ENCODE measurements around the gene VWDE. TPM values are rescaled to one million over a fixed set of nuclear protein-coding genes. Genes with fewer than 3 reads are reported as not detected.

The VWDE gene
- total RNA-seq, 1 donor from 2014 or later = not detected

DNA sequence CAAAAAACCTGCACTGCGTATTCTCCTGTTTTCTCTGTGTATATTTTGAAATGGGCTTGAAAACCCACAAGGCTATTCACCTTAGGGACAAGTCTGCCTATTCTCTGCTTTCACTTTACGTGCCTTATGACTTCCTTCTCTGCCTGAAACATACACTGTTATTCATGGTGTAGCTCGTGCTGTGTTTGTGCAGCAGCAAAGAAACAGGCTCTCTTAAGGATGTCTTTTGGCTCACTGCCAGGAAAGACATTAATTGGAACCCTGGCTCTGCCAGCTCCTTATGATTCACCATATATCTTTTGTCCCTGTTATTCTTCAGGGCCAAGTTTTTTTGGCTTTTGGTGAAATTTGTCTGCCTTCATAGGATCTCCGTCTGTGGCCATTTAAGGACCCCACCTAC lies 100.2 kb downstream of the VWDE start:
- no peak for DNase-seq (ENCODE audit: low read depth, low spot score)
- H3K9me3 Mint-ChIP-seq = no peaks in the 10 kb centered on the region
- no peaks in the 10 kb centered on the region for H3K36me3 Mint-ChIP-seq (ENCODE audit: low read depth)
- H3K27me3 Mint-ChIP-seq (ENCODE audit: low read depth) = no peaks in the 10 kb centered on the region
- H3K27ac Mint-ChIP-seq (ENCODE audit: unreplicated experiment) = no peak overlapping the region
- TF ChIP-seq, protein P1, sequence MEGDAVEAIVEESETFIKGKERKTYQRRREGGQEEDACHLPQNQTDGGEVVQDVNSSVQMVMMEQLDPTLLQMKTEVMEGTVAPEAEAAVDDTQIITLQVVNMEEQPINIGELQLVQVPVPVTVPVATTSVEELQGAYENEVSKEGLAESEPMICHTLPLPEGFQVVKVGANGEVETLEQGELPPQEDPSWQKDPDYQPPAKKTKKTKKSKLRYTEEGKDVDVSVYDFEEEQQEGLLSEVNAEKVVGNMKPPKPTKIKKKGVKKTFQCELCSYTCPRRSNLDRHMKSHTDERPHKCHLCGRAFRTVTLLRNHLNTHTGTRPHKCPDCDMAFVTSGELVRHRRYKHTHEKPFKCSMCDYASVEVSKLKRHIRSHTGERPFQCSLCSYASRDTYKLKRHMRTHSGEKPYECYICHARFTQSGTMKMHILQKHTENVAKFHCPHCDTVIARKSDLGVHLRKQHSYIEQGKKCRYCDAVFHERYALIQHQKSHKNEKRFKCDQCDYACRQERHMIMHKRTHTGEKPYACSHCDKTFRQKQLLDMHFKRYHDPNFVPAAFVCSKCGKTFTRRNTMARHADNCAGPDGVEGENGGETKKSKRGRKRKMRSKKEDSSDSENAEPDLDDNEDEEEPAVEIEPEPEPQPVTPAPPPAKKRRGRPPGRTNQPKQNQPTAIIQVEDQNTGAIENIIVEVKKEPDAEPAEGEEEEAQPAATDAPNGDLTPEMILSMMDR (conservative IDR thresholded peaks at IDR 0.05) = no peak
- no peak overlapping the region for H3K4me3 Mint-ChIP-seq
- H3K4me1 Mint-ChIP-seq = no peaks in the 10 kb centered on the region

DNA sequence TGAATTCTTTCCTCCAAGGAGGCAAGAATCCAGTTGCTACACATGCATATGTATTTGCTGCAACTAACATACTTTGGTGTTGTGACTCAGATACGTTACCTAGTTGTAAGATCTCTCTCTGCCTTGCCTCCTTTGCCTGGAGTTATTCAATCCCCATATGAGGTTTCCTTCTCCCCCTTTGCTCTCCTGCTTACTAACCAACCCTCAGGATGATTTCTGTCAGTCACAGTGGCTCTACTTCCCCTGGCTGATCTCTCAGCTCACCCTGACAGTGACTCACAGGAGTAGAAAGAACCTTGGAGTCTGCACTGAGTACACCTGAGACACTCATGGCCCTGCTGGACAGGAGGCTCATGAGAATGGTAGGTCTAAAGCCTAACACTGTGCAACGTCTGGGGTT lies 100.6 kb downstream of the VWDE start:
- Mint-ChIP-seq H3K27me3 (ENCODE audit: low read depth) (no peaks in the 10 kb centered on the region), H3K9me3 (no peaks in the 10 kb centered on the region), H3K27ac (ENCODE audit: unreplicated experiment) (no peak overlapping the region), H3K36me3 (ENCODE audit: low read depth) (no peaks in the 10 kb centered on the region), H3K4me3 (no peak overlapping the region), H3K4me1 (no peaks in the 10 kb centered on the region)
- DNase-seq (ENCODE audit: low read depth, low spot score) = no peak
- TF ChIP-seq, protein P1 (conservative IDR thresholded peaks at IDR 0.05) = no peak

DNA sequence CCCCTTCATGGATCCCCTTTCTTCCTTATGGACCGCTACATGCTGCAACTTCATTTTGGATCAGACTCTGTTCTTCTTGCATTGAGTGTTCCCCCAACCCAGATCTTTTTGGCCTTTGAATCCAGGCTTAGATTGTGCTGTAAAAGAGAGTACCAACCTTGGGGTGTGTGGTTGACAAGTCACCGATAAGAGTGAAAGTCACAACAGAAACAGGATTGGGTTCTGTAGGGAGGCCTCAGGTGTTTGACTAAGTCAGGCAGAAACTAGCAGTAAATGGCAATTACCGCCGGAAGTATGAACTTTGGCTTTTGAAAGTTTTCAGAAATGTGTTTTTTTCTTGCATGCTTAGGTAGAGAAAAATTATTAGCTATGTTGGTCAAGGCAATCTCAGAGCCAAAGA lies 103.2 kb downstream of the VWDE start:
- H3K4me1 Mint-ChIP-seq = no peaks in the 10 kb centered on the region
- H3K4me3 Mint-ChIP-seq = no peak overlapping the region
- no peaks in the 10 kb centered on the region for H3K27me3 Mint-ChIP-seq (ENCODE audit: low read depth)
- no peak for DNase-seq (ENCODE audit: low read depth, low spot score)
- no peaks in the 10 kb centered on the region for H3K36me3 Mint-ChIP-seq (ENCODE audit: low read depth)
- TF ChIP-seq, protein P1 (conservative IDR thresholded peaks at IDR 0.05) = no peak
- no peak overlapping the region for H3K27ac Mint-ChIP-seq (ENCODE audit: unreplicated experiment)
- no peaks in the 10 kb centered on the region for H3K9me3 Mint-ChIP-seq

DNA sequence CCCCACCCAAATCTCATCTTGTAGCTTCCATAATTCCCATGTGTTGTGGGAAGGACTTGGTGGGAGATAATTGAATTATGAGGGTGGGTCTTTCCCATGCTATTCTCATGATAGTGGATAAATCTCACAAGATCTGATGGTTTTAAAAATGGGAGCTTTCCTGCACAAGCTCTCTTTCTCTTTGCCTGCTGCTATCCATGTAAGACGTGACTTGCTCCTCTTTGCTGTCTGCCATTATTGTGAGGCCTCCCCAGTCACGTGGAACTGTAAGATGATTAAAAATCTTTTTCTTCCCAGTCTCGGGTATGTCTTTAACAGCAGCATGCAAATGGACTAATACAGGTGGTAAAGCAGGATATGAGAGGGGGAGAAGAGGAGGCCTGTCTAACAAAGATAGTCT lies 104.3 kb downstream of the VWDE start:
- TF ChIP-seq, protein P1 (conservative IDR thresholded peaks at IDR 0.05) = no peak

DNA sequence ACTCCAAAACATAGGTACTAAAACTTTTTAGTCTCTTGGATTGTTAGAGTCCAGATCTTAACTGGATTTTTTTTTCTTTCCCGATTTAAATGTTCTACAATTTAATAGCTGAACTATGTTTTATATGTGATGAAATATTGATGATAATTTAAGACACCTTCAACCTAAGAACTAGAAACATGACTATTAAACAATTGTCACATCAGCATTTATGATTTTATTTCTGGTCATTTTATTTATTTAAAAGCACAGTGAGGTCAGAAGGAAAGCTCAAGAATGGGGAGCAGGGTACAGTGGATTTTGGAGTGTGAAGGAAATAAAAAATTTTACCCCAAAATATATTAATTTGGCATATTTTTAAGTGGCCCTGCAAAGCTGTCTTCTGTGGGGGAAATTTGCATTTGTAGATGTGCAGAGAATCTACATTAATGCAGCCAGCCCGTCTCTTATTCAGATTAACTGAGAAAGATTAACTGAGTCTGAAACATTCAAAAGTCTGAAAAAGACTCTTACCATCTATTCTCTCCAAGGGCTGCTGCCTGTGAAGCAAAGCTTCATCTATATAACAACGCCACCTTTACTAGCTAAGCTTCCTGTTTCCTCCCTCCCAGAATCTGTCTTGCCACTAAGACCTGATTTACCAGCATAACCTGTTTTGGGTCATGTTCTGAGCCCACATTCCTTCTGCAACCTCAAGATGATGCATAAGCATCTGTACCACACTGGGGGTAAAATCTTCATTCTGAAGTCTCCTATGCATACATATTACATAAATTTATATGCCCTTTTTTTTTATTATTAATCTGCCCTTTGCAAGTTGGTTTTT lies 106.2 kb downstream of the VWDE start:
- no peak overlapping the region for H3K27ac Mint-ChIP-seq (ENCODE audit: unreplicated experiment)
- H3K4me1 Mint-ChIP-seq = no peaks in the 10 kb centered on the region
- TF ChIP-seq, protein P1 (conservative IDR thresholded peaks at IDR 0.05) = no peak
- no peaks in the 10 kb centered on the region for H3K9me3 Mint-ChIP-seq
- H3K36me3 Mint-ChIP-seq (ENCODE audit: low read depth) = no peaks in the 10 kb centered on the region
- no peaks in the 10 kb centered on the region for H3K27me3 Mint-ChIP-seq (ENCODE audit: low read depth)
- no peak overlapping the region for H3K4me3 Mint-ChIP-seq
- no peak for DNase-seq (ENCODE audit: low read depth, low spot score)

More for the DNA sequence above, 104.3 kb downstream of the VWDE start:
- Mint-ChIP-seq H3K36me3 (ENCODE audit: low read depth) (no peaks in the 10 kb centered on the region), H3K27ac (ENCODE audit: unreplicated experiment) (no peak overlapping the region), H3K4me3 (no peak overlapping the region), H3K27me3 (ENCODE audit: low read depth) (no peaks in the 10 kb centered on the region), H3K4me1 (no peaks in the 10 kb centered on the region), H3K9me3 (no peaks in the 10 kb centered on the region)
- DNase-seq (ENCODE audit: low read depth, low spot score) = no peak
